Nephron (organoid): Measurements from ENCODE around the gene NAGPA.

Source experiments
- H3K27ac Mint-ChIP-seq, 3 experiments: 2 replicates each; pipeline ENCODE4 v1.8.0; 2020; ENCODE audit warnings: mixed read lengths in 3 of 3, mild to moderate bottlenecking in 2 of 3, moderate library complexity in 1 of 3
- H3K27me3 Mint-ChIP-seq: 2 replicates; pipeline ENCODE4 v1.8.0; 2021; ENCODE audit warnings: low read depth, mild to moderate bottlenecking, moderate library complexity, mixed read lengths
- H3K36me3 Mint-ChIP-seq: 2 replicates; pipeline ENCODE4 v1.8.0; 2020; ENCODE audit warnings: low read depth, mixed read lengths
- H3K4me1 Mint-ChIP-seq: 2 replicates; pipeline ENCODE4 v1.8.0; 2020; ENCODE audit warnings: mixed read lengths
- H3K4me3 Mint-ChIP-seq, 3 experiments: 2 replicates each; pipeline ENCODE4 v1.8.0; 2020; ENCODE audit warnings: mild to moderate bottlenecking in 3 of 3, mixed read lengths in 3 of 3, moderate library complexity in 2 of 3
- H3K9me3 Mint-ChIP-seq: 2 replicates; pipeline ENCODE4 v1.8.0; 2020; ENCODE audit warnings: mixed read lengths
- CTCF ChIP-seq, 3 experiments: fragments of 200-600 bp; sonication (generic); IDR thresholded peaks; one replicate each; pipeline ENCODE4 v1.5.0; 2021; ENCODE audit warnings: antibody characterized with exemption in 3 of 3; ENCODE audit not compliant: unreplicated experiment in 3 of 3

NAGPA gene

GRCh38 chr16:5069854-5070253, 36.1 kb upstream of the NAGPA start:
- Mint-ChIP-seq H3K4me1 (peaks cover 20% of the 10 kb centered on the region), H3K9me3 (no peaks in the 10 kb centered on the region), H3K4me3 (peak overlapping the region; percentile 44 to 61 (median 60)), H3K27me3 (peaks cover 7% of the 10 kb centered on the region), H3K36me3 (peaks cover 4% of the 10 kb centered on the region), H3K27ac (no peak overlapping the region)
- no peak for TF ChIP-seq CTCF (IDR thresholded peaks at IDR 0.05; ENCODE audit: unreplicated experiment in 3 of 3)

- H3K4me1 Mint-ChIP-seq = peaks cover 20% of the 10 kb centered on the region
- peaks cover 12% of the 10 kb centered on the region for H3K27me3 Mint-ChIP-seq
- TF ChIP-seq CTCF (IDR thresholded peaks at IDR 0.05; ENCODE audit: unreplicated experiment in 3 of 3) = no peak
- no peak overlapping the region for H3K27ac Mint-ChIP-seq
- H3K9me3 Mint-ChIP-seq = no peaks in the 10 kb centered on the region
- H3K36me3 Mint-ChIP-seq = no peaks in the 10 kb centered on the region
- no peak overlapping the region for H3K4me3 Mint-ChIP-seq
Measured at GRCh38 chr16:5069048-5069447, 35.3 kb upstream of the NAGPA start.

GRCh38 chr16:5066511-5066910, 32.8 kb upstream of the NAGPA start:
- Mint-ChIP-seq H3K27ac (no peak overlapping the region), H3K4me3 (no peak overlapping the region), H3K36me3 (no peaks in the 10 kb centered on the region), H3K9me3 (no peaks in the 10 kb centered on the region), H3K4me1 (peaks cover 9% of the 10 kb centered on the region), H3K27me3 (peaks cover 24% of the 10 kb centered on the region)
- no peak for TF ChIP-seq CTCF (IDR thresholded peaks at IDR 0.05; ENCODE audit: unreplicated experiment in 3 of 3)

- Mint-ChIP-seq H3K27me3 (peaks cover 24% of the 10 kb centered on the region), H3K9me3 (no peaks in the 10 kb centered on the region), H3K4me3 (peak within 1 kb of the TSS in 1 of 3 experiments; percentile 17), H3K4me1 (peaks cover 6% of the 10 kb centered on the region), H3K36me3 (no peaks in the 10 kb centered on the region), H3K27ac (peak within 1 kb of the TSS in 2 of 3 experiments; percentile 54 to 84)
- no peak for TF ChIP-seq CTCF (IDR thresholded peaks at IDR 0.05; ENCODE audit: unreplicated experiment in 3 of 3)
Measured at GRCh38 chr16:5065813-5066212, 32.1 kb upstream of the NAGPA start, which contains the start of gene C16orf89. Gene C16orf89, minus strand, starts transcription at chr16:5065956. Its CDS starts 48 bp downstream, at chr16:5065908.

- Mint-ChIP-seq H3K4me3 (peak overlapping the region in 1 of 3 experiments; percentile 17), H3K4me1 (peaks cover 6% of the 10 kb centered on the region), H3K9me3 (no peaks in the 10 kb centered on the region), H3K27me3 (peaks cover 24% of the 10 kb centered on the region), H3K36me3 (no peaks in the 10 kb centered on the region), H3K27ac (peak overlapping the region in 2 of 3 experiments; percentile 54 to 84)
- TF ChIP-seq CTCF (IDR thresholded peaks at IDR 0.05; ENCODE audit: unreplicated experiment in 3 of 3) = no peak
Measured at GRCh38 chr16:5065326-5065725, 31.6 kb upstream of the NAGPA start.

GRCh38 chr16:5064915-5065314, 31.2 kb upstream of the NAGPA start:
- H3K36me3 Mint-ChIP-seq = no peaks in the 10 kb centered on the region
- H3K9me3 Mint-ChIP-seq = no peaks in the 10 kb centered on the region
- peak overlapping the region in 1 of 3 experiments; percentile 17 for H3K4me3 Mint-ChIP-seq
- no peak for TF ChIP-seq CTCF (IDR thresholded peaks at IDR 0.05; ENCODE audit: unreplicated experiment in 3 of 3)
- peaks cover 24% of the 10 kb centered on the region for H3K27me3 Mint-ChIP-seq
- peaks cover 6% of the 10 kb centered on the region for H3K4me1 Mint-ChIP-seq
- peak overlapping the region in 2 of 3 experiments; percentile 54 to 84 for H3K27ac Mint-ChIP-seq
